T-helper 2 cell treated with Interferon-gamma antibody and Interleukin-4, amounts not matched to agents 100 ng/mL and 5 ng/mL, for 36 hours (primary cell): ENCODE measurements around the gene RPP38. TPM values are rescaled to one million over a fixed set of nuclear protein-coding genes. Genes with fewer than 3 reads are reported as not detected.

Source experiments
- intact Hi-C: fragments of 100-400 bp; cut with micrococcal nuclease; formaldehyde crosslinking; loops from one replicate; pipeline ENCODE4 v1.15.1; 2023
- total RNA-seq: library from RNA; stranded (reverse); gene quantifications from 2 replicates; pipeline ENCODE4 v1.2.3, GENCODE V29; 2022

The RPP38 gene
- total RNA-seq, 1 donor from 2014 or later, result 16.4 TPM

DNA sequence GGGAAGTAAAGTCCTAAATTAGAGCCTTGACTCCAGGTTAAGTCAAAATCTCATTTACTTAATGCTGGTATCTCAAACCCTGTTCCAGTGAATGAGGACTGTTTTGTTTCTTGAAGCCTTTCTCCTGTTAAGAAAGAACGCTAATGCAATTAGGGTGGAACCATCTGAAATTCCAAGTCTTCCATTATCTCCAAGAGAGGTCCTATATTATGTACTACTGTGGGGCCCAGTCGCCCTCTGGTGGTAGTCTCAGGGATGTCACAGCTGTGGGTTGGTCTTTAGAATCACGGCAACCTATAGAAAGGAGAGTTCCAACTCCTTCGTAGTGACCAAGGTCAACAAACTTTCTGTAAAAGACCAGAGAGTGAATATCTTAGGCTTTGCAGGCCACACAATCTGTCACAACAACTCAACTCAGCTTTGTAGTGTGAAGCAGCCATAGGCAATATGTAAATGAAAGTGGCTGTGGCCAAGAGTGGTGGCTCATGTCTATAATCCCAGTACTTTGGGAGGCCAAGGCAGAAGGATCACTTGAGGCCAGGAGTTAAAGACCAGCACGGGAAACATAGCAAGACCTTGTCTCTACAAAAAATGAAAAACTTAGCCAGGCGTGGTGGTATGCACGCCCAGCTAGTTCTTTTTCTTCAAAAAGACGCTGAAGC is 9.3 kb downstream of the RPP38 start:
- intact Hi-C loops, result loop anchor here (2.0 to 10.0 kb wide), 2 partner anchors 116 to 268 kb away; partner anchors contain the start of gene FAM171A1

DNA sequence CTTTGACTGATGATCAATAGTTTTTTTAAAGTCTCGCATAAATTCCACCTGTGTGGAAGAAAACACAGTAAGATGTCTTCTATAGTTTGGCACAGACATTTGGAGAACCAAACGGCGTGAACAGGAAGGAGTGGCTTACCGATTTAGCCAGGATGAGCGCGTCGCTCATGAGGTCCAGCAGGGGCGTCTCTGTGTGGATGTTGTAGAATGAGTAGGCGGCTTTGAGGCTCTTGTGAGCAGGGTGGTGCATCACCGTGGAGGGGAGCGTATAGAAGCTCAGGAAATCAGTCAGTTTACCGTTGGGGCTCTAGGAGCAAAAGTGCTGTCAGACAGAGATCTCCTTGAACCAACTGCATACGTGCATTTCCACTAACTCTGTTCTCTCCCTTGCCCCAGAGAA is 15.5 kb downstream of the RPP38 start:
- intact Hi-C loops, result no loop called here

DNA sequence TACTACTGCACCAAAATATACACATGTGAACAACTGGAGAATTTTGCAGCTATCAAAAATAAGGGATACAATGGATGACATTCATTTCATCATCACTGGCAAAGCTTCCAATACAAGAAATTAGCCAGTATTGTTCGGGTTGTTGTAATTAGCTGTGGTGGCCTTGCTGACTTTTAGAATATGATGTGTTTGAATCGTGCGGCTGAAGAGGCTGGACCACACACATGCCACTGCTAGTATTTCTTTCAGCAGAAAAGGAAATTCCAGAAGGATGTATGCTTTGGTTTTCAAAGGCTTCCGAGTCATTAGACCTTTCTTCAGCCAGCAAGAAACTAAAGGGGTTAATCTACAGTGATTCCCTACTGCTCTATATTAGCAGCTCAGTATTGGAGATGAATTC is 16.6 kb downstream of the RPP38 start:
- intact Hi-C loops, result no loop called here

DNA sequence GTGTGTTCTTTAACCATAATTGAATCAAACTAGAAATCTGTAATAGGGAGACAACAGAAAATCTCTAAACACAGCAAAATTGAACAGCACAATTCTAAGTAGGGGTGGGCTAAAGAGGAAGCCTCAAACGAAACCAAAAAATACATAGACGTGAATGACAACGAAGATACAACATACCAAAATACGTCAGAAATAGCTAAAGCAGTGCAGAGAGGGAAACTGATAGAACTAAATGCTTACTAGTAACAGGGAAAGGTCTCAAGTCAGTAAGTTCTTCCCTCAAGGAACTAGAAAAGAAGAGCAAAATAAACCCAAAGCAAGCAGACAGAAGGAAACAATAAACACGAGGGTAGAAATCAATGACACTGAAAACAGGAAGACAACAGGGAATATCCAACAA is 19.1 kb downstream of the RPP38 start:
- intact Hi-C loops, result no loop called here

DNA sequence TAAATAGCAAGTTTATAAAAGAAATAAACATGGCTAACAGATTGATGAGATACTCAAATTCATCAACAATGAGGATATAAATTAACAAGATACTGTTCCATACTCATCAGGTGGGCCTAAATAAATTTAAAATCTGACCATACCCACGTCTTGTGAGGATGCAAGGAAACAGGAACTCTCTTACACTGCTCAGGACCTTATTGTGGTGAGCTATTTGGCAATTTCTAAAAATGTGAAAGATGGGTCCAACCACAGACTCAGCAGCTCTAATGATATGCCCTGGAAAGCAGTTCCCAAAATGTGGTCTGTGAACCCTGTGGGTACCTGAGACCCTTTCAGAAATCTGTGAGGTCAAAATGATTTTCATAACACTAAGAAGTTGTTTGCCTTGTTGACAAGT is 21.5 kb downstream of the RPP38 start:
- intact Hi-C loops, result no loop called here

DNA sequence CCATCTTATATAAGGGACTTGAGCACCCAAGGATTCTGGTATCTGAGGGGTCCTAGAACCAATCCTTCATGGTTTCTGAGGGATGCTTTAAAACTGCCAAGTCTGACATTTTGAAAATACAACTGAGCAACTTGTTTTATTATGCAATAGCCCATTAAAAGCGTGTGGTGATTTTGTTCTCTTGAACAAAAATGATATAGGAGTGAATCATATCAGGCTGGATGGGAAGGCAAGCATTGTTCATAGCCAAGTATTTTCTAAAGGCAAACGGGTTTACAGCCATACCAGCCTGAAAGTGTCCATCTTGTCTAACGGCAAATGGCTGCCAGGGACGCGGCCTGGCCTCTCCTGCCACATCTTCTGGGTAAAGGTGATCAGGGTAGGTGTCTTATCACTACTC is 23.4 kb downstream of the RPP38 start:
- intact Hi-C loops, result loop anchor here (5.0 kb wide), 1 partner anchor 87 kb away; no protein-coding TSS in a partner anchor

DNA sequence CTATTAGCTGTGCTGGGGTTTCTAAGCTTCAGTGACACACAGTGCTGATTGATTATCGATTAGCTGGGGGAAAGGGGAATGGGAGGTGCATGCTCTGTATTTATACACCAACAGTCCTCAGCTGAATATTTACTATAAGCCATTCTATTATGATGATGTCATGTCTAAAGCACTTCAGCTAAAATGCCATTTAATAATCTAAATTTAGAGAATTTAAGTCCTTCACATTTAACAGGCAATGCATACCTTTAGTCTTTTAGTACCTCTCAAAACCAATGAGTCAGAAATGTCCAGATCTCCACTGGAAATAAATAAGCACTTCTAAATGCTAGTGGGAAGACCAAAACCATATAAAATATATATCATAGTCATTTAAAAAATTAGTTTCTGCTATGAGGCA is 24.6 kb downstream of the RPP38 start:
- intact Hi-C loops, result loop anchor here (2.0 to 5.0 kb wide), 2 partner anchors 19 to 86 kb away; no protein-coding TSS in a partner anchor

DNA sequence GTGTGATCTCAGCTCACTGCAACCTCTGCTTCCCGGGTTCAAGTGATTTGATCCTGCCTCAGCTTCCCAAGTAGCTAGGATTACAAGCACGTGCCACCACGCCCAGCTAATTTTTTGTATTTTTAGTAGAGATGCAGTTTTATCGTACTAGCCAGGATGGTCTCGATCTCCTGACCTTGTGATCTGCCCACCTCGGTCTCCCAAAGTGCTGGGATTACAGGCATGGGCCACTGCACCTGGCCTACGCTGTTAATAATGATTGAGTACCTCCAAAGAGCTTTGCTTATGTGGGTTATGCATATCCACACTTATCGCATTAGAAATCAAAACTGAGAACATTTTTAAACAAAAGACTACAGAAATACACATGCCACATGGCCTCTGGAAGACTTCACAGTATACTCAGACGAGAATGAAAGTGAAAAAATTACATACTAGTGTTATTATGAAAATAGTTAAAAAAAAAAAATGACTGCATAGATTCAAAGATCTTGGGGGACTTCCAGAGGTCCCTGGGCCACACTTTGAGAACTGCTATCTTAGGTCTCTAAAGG is 25.4 kb downstream of the RPP38 start:
- intact Hi-C loops, result loop anchor here (1.0 to 5.0 kb wide), 3 partner anchors 18 to 85 kb away; no protein-coding TSS in a partner anchor

DNA sequence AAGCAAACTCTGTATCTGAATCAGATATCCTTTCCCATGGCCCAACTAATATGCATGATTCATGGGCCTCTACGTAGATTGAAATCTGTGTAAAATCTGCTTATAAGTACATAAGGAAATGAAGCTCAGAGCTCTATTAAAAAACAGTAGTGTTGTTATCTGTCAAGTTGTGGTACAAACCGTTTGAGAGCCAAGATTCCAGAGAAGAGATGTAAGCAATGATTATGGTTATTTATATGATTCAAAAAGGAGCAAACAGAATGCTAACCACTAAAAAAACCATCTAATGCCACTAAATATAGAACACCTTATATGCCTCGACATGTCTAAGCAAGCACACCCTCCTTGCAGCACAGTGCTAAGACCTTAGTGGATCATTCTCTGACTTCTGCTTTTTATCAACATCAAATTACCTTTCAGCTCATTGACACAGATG is 26.6 kb downstream of the RPP38 start:
- intact Hi-C loops, result loop anchor here (1.0 to 5.0 kb wide), 3 partner anchors 17 to 84 kb away; no protein-coding TSS in a partner anchor

DNA sequence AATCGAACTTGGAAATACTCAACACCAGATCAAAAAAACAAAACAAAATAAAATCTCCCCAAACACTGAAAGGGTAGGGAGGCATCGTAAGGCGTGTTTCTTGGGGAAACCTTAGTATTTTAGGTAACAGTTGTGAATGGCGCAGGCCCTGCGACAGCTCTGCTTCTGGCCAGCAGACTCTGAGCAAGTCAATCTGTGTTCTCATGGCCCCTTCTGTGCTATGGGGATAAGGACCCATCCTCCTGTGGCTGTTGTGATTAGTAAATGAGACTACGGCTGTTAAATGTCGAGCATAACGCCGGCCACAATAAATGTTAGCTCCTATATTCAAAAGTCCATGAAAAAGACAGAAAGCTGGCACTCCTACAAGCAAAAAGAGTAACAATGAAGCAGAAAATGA is 27.0 kb downstream of the RPP38 start:
- intact Hi-C loops, result loop anchor here (5.0 kb wide), 1 partner anchor 83 kb away; no protein-coding TSS in a partner anchor

DNA sequence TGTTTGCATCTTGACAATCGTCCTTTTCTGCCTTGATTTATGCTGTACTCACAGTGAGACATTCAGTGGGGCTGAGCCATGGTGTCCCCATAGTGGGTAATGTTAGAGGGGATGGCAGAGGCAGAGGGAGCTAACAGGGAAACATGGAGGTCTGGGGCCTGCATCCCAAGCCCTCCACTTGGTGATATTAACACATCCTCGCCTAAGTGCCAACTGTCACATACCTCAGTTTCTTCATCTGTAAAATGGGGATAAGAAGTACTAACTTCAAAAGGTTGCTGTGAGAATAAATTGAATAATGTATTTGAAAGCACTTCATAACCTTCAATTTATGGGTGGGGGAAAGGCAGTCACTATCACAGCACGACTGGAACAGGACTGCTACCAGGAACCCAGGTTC is 27.8 kb downstream of the RPP38 start:
- intact Hi-C loops, result loop anchor here (5.0 kb wide), 1 partner anchor 82 kb away; no protein-coding TSS in a partner anchor

DNA sequence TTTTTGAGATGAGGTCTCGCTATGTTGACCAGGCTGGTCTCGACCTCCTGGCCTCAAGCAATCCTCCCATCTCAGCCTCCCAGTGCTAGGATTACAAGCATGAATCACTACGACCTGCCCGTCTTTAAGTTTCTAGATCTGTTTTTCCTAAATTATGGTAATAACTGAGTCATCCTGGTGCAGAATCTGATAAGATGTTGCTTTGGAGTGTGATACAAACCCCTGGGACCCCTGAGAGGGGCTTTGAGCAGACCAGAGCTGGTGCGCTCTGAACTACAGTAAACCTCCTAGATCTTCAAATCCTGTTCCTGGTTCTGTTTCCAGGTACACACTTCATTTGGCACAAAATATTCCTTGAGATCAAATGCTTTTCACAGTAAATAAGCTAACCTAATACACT is 34.2 kb downstream of the RPP38 start:
- intact Hi-C loops, result no loop called here

DNA sequence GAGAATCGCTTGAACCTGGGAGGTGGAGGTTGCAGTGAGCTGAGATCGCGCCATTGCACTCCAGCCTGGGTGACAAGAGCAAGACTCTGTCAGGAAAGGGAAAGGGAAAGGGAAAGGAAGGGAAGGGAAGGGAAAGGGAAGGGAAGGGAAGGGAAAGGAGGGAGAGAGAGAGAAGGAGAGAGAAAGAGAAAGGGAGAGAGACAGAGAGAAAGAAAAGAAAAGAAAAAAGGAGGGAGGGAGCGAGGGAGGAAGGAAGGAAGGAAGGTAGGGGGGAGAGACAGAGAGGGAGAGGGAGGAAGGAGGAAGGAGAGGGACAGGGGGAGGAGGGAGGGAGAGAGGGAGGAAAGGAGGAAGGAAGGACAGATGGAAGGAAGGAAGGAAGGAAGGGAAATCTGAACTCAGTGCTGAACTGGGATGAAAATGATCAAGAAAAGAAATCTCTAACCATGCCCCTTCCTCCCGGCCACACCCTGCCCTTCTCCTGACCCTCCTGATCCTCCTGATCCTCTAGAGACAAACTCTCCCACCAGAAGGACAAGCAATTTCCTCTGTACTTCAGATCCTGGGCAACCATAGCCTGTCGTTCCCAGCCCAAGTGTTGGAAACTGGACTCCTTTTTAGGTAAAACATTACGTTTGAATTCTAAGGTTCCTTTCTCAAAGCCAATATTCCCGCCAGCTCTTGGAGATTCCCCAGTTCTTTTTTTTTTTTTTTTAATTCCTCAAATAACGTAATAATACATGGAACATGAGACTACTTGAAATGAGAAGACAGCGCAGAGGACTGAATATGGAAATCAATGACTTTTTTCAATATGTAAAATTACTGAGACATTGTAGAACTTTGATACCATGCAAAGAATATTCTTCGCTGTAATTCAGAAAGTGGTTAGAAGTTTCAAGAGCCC is 39.2 kb downstream of the RPP38 start:
- intact Hi-C loops, result no loop called here

DNA sequence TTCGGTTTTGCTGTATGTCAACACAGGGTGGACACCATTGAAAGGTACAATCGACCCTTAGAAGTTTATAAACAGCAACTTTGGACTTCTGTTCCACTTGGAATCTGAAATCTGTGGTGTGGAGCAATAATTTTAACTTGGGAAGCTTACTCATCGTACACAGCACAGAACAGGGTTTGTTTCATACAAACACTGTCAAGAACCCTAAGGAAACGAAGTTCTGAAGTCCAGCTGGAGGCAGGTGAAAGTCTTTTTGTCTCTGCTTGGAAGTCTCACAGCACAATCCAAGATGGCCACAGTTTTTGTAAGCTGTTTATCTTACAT is 39.8 kb downstream of the RPP38 start:
- intact Hi-C loops, result no loop called here

DNA sequence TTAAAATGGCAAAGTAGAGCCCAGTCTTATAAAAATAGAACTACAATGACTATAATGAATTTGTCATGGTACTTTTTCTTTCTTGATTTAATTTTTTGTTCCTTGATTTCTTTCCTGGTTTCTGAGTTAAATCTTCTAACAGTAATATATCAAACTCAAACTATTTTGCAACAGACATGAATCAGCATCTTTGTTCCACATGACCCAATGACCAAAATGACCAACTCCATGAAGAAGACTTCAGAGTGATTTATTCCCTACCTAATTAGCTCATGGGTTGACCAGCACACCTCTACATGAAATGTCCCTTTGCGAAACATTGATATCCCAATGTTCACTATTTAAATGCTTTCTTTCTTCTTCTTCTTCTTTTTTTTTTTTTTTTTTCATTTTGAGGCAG is 40.5 kb downstream of the RPP38 start:
- intact Hi-C loops, result no loop called here

DNA sequence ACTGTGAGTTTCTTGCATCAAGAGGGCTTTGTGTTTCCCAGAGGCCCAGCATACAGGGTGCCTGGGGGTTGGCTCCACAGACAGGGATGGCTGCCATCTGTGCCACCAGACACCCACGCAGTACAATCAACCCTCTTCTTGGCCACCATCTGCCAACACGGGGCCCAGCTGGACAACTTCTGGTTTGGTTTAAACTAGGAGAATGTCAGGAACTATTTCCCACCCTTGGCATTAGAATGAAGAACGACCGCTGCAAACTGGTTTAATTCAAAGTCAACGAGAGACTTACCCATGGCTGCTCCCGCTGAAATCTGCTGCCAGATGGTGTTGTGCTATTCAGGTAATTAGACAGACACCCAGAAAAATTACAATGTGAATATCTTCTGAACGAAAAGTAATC is 43.5 kb downstream of the RPP38 start:
- intact Hi-C loops, result loop anchor here (1.0 to 2.0 kb wide), 2 partner anchors 18 to 28 kb away; partner anchors contain the start of gene NMT2

DNA sequence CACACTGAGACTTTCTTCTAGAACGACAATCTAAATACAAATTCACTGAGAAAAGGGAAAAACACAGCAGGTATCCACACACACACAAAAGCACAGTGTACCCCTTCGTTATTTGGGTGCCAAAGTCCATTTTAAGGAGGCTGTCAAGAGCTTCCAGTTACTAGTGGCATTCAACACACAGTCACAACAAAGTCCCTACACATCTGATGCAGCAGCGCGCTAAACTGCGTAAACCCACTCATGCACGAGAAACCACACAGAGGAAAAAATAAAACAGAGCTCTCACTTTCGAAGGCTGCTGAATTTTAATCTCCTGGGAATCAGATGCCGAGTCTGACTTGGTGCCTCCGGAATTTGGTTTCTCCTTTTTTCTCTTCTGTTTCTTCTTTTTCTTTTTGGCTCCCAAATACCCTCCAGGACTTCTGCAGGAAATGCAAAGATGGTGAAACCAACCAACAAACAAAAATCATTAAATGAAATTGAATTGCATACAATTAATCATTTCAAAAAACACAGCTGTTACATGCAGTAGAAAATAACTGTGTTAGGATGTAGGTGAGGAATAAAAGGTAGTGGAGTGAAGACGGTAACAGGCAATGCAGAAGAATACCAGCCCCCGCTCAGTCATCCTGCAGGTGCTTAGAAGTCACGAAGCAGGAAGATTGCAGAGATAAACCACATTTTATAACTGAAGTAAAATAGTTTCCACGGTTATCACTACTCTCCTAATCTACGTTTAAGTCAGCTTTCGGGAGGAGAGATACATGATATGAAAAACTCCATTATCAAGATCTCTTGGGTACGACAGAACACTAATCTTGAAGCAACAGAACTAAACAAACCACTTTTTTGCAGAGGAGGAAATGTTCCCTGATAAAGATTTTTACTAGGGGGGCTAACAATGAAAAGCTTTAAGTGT is 44.2 kb downstream of the RPP38 start:
- intact Hi-C loops, result loop anchor here (1.0 to 2.0 kb wide), 2 partner anchors 19 to 27 kb away; partner anchors contain the start of gene NMT2

DNA sequence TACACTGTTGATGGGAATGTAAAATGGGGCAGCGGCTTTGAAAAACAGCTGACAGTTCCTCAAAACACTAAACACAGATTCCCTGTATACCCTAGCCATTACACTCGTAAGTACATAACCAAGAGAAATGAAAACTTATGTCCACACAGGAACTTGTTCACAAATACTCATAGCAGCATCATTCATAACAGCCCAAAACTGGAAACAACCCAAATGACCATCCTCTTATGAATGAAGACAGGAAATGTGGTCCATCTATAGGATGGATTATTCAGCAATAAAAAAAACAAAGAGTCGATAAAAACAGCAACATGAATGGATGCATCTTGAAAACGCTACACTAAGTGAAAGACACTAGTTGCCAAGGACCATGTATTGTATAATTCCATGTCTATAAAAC is 47.6 kb downstream of the RPP38 start:
- intact Hi-C loops, result no loop called here

DNA sequence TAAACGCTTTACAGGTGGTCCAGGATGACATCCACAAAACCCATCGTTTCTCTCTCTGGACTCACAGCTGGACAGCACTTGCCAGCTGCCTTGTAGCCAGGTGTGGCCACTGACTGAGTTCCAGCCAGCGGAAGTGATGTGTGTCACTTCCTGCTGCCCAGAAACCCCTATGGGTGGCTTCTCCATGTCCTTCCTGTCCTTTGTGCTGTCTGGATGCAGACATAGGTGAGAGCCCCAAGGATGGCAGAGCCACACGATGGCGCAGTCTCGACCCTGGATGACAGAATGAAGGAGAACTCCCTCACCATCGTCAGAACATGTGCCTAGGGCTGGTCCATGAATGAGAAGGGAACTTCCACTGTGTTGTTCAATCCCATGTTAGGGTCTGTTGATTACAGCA is 49.2 kb downstream of the RPP38 start:
- intact Hi-C loops, result no loop called here

DNA sequence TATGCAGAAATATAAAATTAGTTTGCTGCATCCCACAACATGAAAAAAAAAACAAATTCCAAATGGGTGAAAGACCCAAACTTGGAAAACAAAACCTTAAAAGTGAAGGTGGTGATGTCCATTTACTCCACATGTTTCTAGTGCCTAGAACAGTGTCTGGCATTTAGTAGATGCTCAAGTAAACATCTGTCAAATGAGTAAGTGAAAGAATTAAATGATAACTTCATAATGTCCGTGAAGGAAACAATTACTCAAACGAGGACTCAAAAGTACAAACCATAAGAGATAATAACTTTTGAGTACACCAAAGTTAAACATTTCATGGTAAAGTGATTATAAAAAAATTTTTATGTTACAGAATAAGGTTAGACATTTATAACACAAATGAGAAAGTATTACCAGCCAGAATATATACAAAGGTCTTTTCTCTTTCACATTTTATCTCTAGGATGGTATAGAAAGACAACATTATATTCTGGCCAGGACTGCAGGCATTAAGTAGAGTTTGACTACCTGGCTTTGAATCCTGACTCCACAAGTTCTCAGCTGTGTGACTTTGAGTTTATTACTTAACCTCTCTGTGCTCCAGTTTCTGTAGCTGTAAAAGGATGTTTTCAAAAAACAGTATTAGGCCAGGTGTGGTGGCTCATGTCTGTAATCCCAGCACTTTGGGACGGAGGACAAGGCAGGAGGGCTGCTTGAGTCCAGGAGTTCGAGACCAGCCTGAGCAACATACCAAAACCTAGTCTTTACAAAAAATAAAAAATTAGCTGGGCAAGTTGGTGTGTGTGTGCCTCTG is 50.6 kb downstream of the RPP38 start:
- intact Hi-C loops, result no loop called here
